HG03378 (cell line): ENCODE measurements around the gene ZSCAN18.

Source experiments
- ATAC-seq: cut with Tn5 transposase; IDR thresholded peaks from one replicate; pipeline ENCODE4 v1.9.1; 2021; ENCODE audit warnings: mild to moderate bottlenecking, moderate library complexity; ENCODE audit not compliant: unreplicated experiment

The ZSCAN18 gene

DNA sequence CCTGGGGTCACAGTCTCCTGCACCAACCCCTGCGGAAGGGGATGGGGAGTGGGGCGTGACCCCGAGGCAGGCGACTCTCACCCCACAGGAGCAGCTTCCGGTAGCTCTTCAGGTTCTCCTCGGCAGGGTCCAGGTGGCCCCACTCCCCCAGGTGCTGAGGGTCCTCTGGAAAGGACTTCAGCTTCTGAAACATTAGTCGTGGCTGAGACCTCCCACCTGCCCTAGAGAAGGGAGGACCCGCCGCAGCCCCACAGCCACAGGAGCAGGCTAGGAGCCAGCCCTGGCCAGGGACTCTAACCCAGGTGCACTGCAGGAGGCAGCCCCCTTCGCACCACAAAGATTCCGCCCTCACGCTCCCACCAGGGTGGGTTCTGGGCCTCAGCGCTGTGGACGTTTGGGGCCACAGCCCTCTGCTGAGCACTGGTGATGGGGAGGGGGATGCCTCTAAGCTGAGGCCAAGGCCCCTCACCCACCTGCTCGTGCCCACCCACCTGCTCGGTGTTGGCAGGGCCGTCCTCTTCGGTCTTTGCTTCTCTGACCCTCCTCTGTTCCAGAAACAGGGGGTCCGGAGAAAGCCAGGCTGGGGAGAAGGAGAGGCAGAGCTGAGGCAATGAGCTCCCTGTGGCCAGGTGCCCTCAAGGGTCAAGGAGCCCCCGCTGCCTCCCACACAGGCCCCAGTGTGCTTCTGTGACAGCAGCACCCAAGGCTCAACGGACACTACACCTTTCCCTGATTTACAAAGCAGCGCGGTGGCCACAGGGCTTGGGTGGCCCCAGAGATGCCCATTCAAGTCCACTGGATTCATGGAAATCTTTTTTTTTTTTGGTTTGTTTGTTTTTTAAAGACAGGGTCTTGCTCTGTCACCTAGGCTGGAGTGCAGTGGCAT, 11.0 kb downstream of the ZSCAN18 start:
- no peak for ATAC-seq

DNA sequence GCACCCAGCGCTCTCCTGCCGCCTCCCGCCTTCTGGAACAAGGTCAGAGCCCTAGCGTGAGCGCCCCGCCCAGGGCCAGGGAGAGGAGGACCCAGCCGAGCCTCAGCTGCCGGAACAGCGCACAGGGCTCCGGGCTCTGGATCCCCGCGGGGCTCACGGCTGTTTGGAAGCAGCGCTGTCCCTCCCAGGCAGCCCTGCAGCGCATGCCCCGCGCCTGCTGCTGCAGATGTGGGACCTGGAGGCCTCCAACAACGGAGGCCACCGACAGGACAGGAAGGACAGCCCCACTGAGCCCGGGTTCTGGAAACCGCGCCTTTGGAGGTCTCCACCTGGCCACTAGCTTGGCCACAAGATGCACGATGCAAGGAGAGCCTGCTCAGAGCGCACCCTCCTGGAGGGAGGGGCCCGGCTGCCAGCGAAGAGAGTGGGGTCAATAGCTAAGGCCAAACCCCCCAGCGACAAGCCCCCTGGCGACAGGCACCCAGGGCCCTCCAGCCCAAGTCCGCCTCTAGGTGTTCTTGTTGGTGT, 12.6 kb downstream of the ZSCAN18 start:
- no peak for ATAC-seq

DNA sequence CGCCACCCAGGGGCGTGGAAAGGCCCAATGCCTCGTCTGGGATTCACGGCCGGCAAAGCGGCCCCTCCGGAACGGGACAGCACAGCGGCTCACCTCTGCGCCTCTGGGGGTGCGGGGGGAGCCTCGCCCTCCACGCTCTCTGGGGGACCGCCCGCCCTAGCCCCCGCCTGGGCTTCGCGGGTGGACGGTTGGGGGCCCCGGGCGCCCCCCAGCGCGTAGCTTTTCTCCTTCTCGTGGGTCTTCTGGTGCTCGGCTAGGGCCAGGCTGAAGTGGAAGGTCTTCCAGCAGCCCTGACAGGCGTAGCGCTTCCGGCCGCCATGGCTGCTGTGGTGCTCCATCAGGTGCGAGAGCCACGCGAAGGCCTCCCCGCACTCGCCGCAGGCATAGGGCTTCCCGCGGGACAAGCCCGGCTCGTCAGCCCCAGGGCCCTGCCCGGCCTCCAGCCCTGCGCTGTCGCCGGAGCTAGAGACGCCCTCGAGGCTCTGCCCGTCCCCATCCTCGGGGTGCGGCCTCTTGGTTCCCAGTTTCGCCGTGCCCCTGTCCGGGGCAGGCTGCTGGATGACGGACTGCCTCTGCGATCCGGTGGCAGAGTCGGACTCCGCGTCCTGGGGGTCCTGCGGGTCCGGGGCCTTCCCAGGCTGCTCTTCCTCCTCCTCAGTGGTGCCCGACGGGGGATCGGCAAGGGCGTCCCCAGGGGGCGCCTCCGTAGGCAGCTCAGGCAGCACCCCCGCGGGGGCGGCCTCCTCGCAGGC, 13.3 kb downstream of the ZSCAN18 start:
- ATAC-seq, result no peak

DNA sequence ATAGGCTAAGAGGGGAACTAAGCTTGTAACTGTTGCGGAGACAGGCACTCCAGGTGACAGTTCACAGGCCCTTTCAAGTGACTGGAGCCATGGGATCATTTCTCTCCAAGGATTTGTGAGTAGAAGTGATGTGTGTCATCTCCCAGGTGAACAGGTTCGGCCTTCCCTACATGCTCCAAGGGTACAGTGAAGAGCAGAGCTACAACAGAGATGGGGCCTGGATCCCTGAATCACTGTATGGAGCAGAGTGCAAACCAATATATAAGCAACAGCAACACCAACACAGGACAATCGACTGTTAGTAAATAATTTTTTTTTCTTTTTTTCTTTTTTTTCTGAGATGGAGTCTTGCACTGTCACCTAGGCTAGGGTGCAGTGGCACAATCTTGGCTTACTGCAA, 15.0 kb downstream of the ZSCAN18 start:
- ATAC-seq, result no peak

DNA sequence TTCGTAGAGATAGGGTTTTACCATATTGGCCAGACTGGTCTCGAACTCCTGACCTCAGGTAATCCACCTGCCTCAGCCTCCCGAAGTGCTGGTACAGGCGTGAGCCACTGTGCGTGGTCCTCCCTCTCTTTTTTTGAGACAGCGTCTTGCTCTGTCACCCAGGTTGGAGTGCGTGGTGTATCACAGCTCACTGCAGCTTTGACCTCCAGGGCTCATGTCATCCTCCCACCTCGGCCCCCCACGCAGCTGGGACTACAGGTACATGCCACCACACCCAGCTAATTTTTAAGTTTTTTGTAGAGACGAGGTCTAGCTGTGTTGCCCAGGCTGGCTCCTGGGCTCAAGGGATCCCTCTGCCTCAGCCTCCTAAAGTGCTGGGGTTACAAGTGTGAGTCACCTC, 18.2 kb downstream of the ZSCAN18 start:
- no peak for ATAC-seq

DNA sequence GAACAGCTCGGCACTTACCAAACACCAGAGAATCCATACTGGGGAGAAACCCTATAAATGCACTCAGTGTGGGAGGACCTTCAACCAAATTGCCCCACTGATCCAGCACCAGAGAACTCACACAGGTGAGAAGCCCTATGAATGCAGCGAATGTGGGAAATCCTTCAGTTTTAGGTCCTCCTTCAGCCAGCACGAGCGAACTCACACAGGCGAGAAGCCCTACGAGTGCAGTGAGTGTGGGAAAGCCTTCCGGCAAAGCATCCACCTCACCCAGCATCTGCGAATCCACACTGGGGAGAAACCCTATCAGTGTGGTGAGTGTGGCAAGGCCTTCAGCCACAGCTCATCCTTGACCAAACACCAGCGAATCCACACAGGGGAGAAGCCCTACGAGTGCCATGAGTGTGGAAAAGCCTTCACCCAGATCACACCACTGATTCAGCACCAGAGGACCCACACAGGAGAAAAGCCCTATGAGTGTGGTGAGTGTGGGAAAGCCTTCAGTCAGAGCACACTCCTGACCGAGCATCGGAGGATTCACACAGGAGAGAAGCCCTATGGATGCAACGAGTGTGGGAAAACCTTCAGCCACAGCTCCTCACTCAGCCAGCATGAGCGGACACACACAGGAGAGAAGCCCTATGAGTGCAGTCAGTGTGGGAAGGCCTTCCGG, 30.7 kb downstream of the ZSCAN18 start:
- ATAC-seq, result no peak

DNA sequence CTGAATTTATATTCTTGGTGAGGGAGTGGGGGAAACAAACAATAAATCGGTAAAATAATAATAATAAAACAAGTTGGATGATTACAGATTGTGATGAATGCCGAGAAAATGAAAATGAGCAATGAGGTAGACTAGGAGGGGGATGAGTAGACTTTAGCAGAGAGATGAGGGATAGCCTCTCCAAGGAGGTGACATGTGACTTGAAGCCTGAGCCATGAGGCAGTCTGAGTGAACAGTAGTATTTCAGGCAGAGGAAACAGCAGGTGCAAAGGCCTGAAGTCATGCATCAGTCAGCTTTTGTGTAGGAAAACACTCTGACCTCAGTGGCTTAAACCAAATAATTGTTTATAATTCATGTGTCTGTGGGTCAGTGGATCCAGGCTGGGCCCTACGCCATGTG, 34.3 kb downstream of the ZSCAN18 start:
- ATAC-seq, result no peak

DNA sequence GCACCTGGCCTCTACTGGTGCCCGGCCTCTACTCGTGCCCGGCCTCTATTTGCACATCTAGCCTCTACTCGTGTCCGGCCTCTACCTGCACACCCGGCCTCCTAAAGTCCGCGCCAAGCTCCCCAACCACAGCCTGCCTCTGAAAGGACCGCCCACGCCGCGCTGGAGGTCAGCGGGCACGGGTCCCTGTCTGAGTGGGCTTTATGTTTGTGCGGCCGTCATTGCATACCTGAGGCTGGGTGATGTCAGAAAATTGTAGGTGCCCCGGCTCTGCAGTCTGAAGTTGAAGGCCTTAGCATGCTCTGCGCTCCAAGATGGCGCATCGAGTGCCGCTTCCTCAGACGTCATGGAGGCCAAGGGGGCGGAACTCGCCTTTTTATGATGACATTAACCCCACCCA, 37.8 kb downstream of the ZSCAN18 start:
- ATAC-seq, result no peak

DNA sequence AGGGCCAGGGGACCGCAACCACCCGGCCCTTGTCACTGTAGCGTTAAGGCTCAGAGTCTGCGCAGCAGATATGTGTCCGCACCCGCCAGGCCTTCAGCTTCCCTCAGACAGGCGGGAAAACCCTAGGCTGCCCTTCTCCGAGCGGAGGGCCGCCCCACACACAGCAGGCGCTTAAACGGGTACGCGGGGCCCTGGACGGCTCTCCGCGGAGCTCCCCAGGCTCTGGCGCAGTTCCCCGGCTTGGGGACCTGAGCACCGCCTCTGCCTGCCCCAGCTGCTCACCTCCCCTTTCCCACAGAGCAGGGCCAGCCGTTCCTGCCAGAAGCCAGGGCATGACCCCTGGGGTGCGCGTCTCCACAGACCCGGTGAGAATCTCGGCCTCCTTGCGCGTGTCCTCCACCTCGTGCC, 38.4 kb downstream of the ZSCAN18 start:
- ATAC-seq, result no peak

DNA sequence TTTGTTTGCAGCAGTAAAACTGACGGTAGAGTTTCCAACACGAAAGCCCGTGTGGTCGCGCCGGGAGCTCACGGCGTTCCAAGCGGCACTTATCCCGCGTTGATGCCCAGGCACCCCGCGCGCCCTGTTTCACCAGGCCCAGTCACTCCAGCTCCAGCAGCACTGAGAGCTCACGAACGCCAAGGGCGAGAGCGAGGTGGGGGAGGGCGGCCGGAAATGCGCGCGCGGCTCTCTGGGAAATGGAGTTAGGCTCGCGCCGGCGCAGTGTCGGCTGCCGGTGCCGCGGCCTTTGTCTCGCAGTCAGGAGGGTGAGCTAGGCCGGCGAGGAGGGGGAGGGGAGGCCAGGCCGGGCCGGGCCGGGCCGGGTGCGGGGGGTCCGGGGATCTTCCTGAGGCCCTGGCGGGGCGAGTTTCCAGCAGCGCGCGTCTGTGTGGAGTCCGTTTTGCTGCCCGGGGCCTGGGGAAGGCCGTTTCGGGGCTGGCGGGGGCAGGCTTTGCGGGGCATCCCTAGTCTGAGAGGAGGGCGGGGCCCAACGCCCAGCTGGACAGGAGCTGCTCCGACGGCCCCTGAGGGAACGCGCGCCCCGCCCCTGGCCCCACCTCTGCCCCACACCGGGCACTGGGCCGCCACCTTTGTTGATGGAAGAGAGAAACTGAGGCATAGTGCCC, 38.9 kb downstream of the ZSCAN18 start, which contains the start of gene ZNF135:
ZNF135 (plus strand) TSS at position 280 of the 668 bp plus-strand sequence. CDS start 721 bp downstream, outside the sequence.
- ATAC-seq, result no peak

DNA sequence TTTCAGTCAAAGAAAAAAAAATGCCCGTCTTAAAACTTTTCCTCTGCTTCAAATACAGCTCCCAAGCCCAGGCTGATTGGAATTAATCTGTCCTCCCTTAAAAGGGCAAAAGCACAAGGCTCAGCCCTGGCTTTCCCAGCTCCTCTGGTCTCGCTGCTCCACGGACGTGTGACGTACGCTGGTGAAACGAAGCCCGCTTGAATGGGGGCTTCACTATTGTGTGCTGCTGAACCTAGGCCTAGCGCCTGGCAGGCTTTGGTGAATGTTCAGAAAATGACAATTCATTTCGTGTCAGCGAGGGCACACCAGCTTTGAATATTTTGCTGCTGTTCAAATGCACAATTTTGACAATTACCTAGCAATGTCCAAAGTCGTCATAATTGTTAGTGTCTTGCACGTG, 39.6 kb downstream of the ZSCAN18 start:
- no peak for ATAC-seq

DNA sequence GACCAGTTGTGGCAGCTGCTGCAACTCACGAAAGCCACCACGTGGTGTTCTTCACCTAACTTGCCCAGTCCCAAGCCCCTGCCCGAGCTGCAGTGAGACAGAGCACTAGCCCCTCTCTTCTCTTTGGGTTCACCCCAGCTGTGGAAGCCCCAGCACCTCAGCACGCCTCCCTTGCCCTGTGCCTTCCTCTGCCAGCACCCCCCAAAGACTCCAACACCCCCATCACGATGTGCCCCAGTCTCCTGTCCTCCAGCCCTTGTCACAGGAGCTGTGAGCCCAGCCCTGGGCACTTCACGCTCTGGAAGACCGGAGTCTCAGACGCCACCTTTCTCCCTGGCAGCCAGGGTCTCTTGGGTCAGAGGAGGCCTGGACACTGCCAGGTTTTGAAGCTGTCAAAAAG, 41.2 kb downstream of the ZSCAN18 start:
- ATAC-seq, result no peak

DNA sequence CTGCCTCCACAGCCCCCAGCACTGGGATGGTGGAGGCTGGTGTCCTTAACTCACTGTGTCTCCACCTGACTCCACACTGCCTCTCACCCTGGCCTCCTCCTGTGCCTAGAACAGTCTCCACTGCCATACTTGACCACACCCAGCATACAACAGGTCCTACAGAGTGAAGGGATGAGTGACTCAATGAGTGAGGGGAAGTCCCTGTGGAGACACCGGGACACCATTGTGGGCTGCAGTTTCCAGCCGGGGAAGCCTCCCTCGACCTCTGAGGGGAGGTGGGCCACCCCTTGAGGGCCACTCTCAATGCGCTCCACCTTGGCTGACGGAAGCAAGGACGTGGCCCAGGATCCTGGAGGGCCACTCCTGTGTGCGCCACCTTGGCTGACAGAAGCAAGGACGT, 41.8 kb downstream of the ZSCAN18 start:
- no peak for ATAC-seq

DNA sequence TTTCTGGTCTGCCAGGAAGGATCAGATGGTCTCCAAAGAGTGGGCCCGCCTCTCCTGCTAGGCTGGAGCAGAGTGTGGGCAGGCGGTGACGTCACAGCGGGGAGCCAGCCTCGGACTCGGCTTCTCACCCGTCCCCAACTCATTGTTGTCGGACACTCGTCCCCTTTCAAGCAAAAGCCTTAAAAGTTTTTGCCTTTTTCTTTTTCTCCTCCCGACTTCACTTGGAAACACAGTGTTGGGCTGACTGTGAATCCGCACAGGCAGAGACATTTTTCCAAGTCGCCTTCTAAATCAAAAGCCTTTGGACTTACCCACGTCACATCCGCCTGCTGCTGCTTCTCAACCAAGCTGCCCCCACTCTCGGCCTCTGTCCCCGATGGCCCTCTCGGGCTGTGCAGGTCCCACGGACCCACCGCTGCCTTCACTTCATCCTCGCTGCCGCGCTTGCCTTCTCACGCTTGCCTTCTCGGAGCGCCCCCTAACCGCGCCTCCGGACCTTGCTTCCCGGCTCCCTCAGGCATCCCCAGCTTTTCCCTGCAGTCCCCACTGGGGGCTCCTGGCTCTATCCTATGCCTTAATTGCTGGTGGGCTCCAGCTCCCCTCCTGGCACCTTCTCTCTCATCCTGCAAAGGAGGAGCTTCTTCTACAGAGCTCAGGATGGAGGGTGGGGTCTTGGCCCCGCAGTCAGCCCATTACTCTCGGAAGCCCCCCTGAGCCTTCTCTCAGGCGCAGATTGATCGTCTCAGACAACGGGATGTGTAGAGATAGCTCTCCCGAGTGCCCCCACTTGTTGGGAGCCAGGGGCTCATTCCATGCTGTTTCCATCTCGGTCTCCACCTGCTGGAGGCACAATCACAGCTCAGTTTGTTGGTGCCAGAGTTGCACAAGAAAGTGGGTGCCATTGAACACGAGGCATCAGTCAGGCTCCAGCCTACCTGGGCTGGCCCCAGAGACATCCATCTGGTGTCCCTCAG, 42.8 kb downstream of the ZSCAN18 start:
- no peak for ATAC-seq

DNA sequence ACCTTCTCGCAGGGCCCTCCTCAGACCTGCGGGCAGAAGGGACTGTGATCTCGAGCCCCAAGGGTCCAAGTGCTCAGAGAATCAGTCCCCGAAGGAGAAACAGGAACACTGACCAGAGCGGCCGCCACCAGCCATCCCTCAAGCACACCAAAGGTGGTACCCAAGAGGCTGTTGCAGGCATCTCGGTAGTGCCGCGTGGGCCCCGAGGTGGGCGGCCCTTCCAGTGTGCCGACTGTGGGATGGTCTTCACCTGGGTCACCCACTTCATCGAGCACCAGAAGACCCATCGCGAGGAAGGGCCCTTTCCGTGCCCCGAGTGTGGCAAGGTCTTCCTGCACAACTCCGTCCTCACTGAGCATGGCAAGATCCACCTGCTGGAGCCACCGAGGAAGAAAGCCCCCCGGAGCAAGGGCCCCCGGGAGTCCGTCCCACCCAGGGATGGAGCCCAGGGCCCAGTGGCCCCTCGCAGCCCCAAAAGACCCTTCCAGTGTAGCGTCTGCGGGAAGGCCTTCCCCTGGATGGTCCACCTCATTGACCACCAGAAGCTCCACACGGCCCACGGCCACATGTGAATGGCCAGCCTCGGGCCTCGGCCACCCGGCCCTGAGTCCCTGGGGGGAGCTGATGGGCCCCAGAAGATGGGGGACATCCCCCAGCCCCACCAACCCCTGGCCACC, 44.4 kb downstream of the ZSCAN18 start:
- no peak for ATAC-seq

DNA sequence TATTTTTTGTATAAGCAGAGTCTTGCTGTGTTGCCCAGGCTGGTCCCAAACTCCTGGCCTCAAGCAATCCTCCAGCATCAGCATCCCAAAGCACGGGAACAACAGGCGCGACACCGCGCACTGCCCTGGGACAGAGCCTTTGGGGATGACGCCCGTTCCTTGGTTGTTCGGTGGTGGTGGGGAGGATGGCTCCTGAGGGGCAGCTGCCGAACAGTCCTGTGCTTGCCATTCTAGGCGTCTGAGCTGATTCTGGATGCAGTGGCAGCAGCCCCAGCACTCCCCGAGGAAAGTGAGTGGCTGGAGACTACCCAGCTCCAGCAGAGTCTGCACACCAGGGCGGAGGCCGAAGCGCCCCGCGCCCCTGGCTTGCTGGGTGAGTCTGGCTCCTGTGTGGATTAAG, 45.8 kb downstream of the ZSCAN18 start:
- no peak for ATAC-seq

DNA sequence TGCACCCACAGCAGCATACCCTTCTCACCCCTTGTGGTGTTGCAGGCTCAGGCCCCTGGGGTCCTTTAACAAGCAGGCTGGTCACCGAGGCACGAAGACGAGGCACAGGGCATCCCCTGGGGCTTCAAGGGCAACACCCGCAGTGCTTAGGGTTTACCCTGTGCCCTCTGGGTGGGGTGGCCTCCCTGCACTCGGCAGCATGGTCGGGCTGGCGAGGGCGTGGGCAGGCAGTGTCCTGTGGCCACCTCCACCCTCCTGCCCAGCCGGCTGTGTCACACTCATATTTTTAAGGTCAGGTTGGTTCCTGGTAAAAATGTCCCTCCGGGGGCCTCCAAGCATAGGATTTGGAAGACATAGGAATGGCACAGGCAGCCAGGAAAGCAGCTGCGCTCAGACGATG, 50.4 kb downstream of the ZSCAN18 start:
- no peak for ATAC-seq

DNA sequence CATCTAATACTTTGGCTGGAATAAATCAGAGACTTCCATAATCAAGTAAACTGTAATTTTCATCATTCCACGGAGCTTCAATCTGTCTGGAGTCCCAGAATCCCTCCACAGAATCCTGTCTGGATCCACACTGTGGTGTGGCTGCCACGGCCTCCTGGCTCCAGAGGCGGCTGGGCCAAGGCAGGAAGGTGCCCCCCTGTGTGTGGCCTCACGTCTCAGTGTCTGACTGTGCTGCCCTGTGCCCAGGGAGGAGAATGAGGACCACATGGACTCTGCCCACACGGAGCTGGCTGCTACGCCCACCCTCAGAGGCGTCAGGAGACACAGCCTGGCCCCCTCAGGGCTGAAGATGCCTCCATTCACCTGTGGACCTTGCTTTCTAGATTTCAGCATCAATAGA, 51.2 kb downstream of the ZSCAN18 start:
- no peak for ATAC-seq

DNA sequence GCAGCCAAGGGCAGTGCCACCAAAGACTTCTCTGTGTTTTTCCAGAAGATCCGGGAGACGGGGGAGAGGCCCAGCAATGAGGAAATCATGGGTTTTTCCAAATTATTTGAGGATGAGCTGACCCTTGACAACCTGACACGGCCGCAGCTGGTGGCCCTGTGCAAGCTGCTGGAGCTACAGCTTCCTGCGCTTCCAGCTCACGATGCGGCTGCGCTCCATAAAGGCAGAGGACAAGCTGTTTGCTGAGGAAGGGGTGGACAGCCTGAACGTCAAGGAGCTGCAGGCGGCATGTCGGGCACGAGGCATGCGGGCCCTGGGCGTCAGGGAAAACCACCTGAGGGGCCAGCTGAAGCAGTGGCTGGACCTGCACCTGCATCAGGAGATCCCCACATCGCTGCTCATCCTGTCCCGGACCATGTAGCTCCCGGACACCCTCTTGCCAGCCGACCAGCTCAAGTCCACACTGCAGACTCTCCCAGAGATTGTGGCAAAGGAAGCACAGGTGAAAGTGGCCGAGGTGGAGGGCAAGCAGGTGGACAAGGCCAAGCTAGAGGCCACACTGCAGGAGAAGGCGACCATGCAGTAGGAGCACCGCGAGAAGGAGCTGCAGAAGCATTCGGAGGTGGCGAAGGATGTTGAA, 52.5 kb downstream of the ZSCAN18 start:
- no peak for ATAC-seq
